Activated T-cell treated with anti-CD3 and anti-CD28 coated beads, Interleukin-2, amount 50 U/mL, for 48 hours (primary cell): ENCODE results near the gene BICD1.

Source experiments
- DNase-seq, 2 experiments: peaks; one replicate each; pipeline ENCODE4 v3.0.0-alpha.2; 2020

The BICD1 gene

DNA sequence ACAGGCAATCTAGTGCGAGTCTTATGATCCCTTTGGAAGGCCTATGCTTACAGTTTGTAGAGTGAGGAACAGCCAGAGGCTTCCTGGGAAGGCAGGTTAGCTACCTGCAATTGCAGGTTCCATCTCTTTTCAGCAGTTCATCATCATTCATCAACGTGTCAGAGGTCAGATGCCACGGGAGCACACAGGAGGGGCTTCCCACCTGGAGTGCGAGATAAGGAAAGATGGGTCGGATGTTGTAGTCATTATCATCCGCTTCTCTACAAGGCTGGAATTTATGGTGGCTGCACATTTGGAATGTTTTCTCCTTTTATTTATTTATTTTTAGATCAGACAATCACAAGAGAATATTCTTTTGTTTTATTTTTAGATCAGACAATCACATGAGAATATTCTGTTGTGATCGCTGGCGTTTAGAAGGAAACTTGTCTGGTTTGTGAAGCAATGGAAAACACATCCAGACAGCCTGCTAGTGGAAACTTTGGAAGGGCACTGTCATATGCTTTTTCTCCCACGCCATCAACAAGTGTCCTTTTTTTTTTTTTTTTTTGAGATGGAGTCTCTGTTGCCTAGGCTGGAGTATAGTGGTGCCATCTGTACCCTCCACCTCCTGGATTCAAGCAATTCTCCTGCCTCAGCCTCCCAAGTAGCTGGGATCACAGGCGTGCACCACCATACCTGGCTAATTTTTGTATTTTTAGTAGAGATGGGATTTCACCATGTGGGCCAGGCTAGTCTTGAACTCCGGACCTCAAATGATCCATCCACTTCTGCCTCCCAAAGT lies 1.9 kb upstream of the BICD1 start:
- no peak for DNase-seq

GRCh38 chr12:32105986-32106516 lies 596 bp upstream of the BICD1 start:
- no peak for DNase-seq

DNA sequence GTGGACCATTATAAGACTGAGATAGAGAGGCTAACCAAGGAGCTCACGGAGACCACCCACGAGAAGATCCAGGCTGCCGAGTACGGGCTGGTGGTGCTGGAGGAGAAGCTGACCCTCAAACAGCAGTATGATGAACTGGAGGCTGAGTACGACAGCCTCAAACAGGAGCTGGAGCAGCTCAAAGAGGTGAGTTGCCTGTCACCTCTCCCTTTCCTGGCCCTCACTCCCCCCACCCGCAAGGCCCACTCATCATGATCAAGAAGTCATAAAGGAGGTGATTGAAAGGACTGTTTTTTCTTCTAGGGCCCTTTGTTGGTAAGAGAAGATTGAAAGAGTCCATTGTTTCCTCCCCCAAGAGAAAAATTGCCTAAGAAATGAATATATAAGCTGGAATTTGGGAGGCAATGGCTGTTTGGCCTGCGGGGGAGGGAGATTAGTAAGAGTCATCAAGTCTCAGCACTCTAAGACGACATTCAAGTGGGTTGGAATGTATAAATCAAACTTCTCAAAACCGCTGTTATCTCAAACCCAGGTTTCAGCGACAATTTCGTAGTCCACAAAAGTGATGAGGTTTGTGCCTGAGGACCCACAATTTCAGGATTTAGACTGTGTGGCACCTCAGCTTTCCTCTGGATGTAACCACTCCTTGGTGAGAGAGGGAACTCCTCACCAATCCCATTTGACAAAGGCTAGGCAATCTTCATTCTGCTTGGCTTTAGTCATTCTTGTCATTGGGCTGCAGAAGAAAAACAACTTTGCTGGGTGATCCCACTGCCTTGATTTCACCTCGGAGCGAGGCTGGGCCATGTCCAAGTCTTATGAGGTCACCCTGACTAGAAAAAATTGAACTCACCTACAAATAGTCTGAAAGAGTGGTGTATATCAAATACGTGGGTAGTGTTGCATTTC lies 966 bp downstream of the BICD1 start:
- DNase-seq = peak; percentile 61 to 62

DNA sequence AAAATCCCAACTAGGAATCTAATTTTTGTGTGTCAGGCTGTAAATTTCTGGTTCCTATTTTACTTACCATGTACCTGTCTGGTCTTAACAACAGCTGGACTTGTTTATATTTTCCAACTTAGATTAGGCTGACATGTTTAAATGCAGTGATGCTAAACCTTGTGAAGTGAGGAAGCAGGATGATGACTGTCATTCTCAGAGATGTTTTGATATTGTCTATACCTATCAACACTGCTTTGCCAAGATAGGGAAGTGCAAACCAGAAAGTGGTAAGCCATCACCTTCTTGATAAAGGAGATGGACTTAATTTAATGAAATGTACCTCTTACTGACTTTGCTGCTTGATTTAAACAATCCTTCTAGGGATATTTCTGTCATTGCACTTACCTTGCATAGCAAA lies 2.1 kb downstream of the BICD1 start:
- DNase-seq = no peak

DNA sequence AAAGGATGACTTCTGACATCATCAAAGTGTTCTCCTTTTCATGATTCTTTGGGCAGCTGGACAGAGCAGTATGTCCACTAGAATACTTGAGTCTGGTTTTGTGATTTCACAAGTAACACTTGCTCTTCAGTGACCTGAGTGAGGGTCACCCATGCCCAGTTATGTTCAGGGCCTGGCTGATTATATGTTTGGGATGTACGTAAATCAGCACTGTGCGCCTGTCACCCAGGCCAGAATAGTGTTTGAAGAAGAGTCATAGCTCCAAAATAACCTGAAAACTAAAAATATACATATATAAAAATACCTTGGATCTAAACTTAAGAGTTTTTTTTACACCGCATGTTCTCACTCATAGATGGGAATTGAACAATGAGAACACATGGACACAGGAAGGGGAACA lies 3.8 kb downstream of the BICD1 start:
- no peak for DNase-seq

- no peak for DNase-seq
These were observed 4.3 kb downstream of the BICD1 start for GRCh38 chr12:32110942-32111341.

- DNase-seq = no peak
These were observed 8.9 kb downstream of the BICD1 start for GRCh38 chr12:32115404-32116104.

DNA sequence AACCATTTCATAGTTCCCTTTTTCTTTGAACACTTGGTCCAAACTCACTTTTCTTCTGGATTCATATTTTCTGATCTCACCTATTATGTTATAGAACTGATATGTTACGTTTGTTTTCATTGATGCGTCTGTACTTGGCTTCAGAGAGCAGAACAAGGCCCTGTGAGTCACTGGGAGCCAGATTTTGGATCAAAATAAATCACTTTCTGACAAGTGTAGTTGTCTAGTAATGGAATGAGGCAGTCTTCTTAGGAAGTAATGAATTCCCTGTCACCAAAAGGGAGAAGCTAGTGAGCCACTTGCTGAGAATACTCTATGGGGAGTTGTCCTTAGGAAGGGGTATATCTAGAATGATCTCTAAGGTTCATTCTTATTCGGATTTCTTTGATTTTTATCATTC lies 10.2 kb downstream of the BICD1 start:
- DNase-seq = no peak

DNA sequence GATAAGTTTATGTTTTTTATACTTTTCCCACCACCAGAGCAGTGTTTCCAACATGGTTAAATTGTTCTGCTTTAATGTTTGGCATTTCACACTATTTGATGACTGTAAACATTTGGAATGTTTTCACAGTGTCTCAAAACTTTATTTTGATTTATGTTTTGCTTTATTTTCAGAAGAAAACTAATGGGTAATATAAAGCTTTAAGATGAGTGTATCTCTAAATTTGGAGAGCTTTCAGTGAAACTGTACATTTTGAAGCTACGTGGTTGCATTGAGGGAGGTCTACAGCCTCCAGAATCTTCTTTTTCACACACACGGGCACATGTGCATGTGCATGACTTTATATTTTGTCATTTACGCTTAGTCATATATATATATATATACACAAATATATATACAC lies 10.7 kb downstream of the BICD1 start:
- DNase-seq = no peak

GRCh38 chr12:32118806-32119205 lies 12.2 kb downstream of the BICD1 start:
- DNase-seq = no peak

GRCh38 chr12:32120419-32120818 lies 13.8 kb downstream of the BICD1 start:
- no peak for DNase-seq

DNA sequence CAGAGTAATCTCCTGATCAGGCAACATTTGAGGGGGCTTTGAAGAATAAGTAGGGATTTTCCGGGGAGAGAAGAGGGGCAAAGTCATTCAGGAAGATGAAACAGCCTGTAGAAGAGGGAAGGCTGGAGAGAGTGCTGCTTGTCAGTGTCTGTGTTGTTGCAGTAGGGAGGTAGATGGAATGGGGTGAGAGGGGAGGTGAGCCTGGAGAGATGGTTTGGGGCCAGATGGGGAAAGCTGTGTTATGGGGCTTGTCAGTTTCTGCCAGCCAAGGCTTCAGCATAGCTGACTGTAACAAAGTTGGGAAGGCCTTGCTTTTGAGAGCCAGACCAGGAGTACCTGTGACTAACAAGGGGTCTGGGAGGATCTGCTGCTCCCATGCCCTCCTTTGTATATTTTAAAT lies 18.0 kb downstream of the BICD1 start:
- DNase-seq = no peak

GRCh38 chr12:32125455-32126084 lies 18.9 kb downstream of the BICD1 start:
- no peak for DNase-seq

DNA sequence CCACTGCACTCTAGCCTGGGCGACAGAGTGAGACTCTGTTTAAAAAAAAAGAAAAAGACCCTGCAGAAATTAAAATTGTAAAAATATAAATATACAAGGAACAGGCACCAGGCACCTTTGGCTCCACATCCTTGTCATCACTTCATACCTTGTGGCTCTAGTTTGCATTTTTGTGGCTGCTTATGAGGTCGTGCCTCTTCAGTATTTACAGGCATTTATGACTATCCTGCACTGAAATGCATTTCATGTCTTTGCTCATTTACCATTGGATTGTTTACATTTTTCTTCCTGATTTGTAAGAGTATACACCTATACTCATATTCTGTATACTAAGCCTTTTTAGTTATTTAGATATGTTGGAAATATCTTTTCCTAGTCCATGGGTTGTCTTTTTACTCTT lies 20.1 kb downstream of the BICD1 start:
- DNase-seq = no peak

DNA sequence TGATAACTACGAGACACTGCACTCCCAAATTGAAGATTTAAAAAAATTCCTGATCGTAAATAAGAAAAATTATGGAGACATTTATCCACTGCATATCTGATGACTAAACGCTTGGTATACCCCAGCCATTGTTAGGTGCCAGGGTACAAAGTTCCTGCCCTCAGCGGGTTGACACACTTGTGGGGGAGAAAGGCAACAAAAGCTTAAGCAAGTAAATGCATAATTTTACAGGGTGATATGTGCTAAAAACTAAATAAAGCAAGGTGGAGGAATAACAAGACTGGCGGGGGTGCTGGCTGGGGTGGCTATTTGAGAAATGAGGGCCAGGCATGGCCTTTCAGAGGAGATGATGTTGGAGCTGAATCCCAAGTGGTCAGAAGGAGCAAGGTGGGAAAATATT lies 25.0 kb downstream of the BICD1 start:
- DNase-seq = no peak

- DNase-seq = peak; percentile 70 to 74
These were observed 27.6 kb downstream of the BICD1 start for GRCh38 chr12:32134101-32134888.

GRCh38 chr12:32135967-32136366 lies 29.3 kb downstream of the BICD1 start:
- DNase-seq = no peak

DNA sequence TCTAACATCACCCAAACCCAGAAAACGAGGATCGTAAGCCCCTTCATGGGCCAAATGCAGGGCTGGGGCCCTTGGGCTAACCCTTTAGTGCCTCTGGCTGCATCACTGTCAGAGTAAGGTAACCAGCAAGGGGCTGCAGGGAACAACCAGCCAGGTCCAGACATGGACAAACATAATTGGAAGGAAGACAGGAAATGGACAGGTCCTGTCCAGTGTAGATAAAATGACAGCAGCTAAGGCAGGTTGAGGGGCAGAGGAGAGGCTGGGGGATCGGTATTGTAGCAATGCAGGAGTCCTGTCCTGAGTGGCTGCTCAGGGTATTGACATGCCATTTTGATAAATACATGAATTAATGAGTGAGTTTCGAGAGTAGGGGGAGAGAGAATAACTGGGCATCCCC lies 29.8 kb downstream of the BICD1 start:
- no peak for DNase-seq

GRCh38 chr12:32139064-32139421 lies 32.4 kb downstream of the BICD1 start:
- peak; percentile 38 to 53 for DNase-seq

DNA sequence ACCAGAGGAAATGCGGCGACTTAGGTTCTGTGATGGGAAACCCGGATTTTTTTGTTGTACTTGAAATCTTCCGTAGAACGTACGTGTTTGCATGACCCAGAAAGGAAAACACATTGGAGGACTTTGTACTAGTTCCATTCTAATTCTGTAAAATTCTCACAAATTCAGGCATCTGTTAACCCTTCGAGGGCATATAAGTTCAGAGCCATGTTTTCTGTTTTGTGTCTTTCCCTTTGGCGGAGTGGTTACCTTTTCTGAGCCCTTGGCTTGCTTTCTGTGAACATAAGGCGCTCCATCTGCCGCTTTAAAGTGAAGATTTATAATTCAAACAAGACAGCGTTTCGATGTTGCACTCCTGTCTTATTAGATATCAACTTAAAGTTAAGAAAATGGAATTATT lies 34.2 kb downstream of the BICD1 start:
- no peak for DNase-seq

- DNase-seq = no peak
These were observed 38.4 kb downstream of the BICD1 start for GRCh38 chr12:32145096-32145495.
